ENCODE measurements around the gene FDCSP.
"Not testable (repeated sequence)": the region's sequence is repeated elsewhere in the genome, so short reads cannot be mapped to it uniquely, and the experiment has no call there.

The FDCSP gene

DNA sequence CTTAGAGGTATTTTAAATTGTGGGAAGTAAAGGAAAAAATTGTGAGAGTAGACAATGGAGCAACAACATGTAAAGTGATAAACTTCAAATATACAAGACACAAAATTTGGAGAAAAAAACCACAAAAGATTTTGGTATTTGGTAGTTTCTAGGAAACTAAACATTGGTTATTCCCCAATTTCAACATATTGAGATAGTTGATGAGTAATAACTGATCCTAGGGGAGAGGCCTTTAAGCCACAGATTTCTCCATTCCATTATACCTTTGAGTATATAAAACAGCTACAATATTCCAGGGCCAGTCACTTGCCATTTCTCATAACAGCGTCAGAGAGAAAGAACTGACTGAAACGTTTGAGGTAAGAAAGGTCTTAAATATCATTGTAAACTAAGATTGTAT, at the start of gene FDCSP:
FDCSP (plus strand) TSS at position 301 of the 400 bp plus-strand sequence. CDS start 5,071 bp downstream, outside the sequence.
- DNase-seq: no peak

GRCh38 chr4:70177090-70177489, 48.8 kb upstream of the FDCSP start:
- no peak for DNase-seq

GRCh38 chr4:70178075-70178660, 47.8 kb upstream of the FDCSP start:
- no peak for DNase-seq

GRCh38 chr4:70179811-70180210, 46.1 kb upstream of the FDCSP start:
- DNase-seq: no peak

DNA sequence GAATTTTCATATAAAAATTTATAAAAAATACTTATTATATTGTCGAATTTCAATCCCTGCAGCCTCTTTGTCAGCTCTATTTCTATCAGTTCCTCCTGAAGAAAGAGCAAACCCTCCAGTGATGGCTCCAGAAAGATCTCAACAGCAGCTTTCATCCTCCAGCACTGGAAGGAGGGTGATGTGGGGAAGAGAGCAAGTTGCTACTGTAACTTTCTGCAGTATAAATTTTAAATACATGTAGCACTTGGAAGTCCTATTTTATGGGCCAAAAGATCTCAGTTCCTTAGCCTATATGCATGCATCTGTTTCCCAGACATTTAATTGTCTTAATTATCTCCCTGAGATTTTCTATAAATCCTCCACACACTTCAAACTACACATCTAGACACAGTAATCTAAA, 44.1 kb upstream of the FDCSP start:
- no peak for DNase-seq

DNA sequence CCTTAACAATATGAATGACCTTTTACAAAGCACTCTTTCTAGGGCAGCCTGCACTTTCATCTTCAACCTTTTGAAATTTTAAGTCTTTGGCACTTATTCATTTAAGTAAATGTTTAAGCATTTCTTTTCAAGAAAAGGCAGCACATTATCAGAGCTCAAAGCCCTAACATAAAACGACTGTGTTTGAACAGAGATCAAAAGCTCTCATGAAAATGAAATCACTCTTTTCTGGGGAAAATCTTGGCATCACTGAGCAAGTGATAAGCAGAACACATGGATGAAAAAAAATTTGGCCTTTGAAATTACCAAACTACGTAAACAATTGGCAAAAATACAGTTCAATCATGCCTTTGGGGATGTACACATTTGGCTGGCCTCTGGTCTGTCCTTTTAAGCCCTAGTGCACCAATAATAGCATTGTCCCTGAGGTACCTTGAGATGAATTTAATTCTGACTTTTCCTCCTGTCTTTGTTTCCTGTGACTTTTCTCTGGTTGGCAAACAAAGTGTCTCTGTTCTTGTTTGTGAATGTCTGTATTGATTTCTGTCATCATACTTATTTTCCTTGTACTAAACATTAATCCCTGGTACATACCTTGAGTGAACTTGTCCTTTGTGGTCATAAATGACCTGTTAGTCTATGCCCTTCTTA, 43.3 kb upstream of the FDCSP start:
- DNase-seq: no peak

DNA sequence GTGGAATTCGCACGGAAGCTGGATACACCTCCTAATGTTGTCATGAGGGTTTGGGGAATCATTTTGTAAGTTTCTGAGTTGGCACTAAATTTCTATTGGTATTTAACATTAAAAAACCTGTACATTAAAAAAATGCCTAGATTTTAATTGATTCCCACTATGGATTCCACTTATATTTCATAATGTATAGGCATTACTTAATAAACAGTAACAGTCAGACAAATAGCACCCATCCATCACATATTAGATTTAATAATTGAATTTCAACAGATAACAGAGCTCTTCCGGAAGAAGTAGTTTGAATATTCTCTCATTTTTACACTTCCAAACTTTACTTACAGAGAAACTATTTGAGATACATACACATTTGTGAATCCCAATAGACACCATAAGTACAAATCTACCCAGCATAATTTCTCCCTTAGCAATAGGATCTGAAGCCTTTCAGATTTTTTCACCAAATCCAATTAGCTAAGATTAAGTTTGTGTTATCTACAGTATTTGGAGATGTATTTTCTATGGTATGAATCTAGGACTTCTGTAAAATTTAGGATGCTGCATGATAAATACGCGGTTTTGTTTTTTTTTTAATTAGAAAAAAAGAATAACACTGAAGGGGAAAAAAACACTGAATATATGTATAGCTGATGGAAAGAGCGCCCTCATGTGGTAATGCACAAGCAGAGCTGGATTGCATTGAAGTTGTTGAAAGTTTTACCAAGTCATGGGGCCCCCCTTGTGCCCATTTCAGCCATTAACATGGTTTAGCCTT, 42.6 kb upstream of the FDCSP start:
- no peak for DNase-seq

- DNase-seq: no peak
Measured at GRCh38 chr4:70183940-70184246, 42.0 kb upstream of the FDCSP start.

DNA sequence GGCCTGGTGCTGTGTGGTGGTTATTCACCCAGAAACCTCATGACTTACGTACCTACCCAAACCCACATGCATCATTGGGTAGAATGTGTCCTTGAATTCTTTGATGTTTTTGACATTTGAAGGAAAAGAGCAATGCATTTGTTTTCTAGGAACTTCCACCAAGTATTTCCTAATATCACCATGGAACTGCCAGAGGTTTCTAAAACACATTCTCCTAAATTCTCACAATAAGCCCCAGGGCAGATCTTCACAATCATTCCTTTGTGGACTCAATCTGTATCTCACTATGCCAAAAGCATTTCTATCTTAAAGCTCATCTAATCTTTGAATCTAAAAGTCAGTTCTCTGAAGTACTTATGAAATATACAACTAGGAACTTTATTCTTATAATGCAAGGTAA, 38.7 kb upstream of the FDCSP start:
- DNase-seq: no peak

- DNase-seq: no peak
Measured at GRCh38 chr4:70190579-70190978, 35.3 kb upstream of the FDCSP start.

GRCh38 chr4:70191647-70192046, 34.3 kb upstream of the FDCSP start:
- no peak for DNase-seq

DNA sequence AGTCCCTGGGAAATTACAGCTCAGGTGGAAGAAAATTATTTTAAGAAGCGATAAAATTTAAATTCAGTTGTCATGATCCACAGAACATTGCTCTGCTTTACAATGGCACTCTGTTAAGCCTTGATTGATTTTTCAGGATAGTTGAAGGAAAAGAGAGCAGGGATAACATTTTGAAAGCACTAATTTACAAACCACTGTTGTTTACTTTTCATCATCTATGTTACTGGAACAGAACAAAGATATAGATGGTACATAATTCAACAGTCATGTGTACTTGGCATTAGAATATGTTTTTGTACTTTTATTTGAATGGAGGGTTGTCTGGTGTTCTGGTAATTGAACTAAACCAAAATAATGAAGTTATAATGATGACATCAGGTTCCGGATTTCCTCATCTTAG, 33.0 kb upstream of the FDCSP start:
- no peak for DNase-seq

GRCh38 chr4:70195425-70195824, 30.5 kb upstream of the FDCSP start, which contains the start of gene ODAM:
TSS of gene ODAM (plus strand) at chr4:70195725. CDS start at chr4:70196544, 819 bp downstream.
- no peak for DNase-seq

GRCh38 chr4:70196857-70197256, 29.1 kb upstream of the FDCSP start:
- no peak for DNase-seq

- no peak for DNase-seq
Measured at GRCh38 chr4:70197842-70198241, 28.1 kb upstream of the FDCSP start.

- DNase-seq: no peak
Measured at GRCh38 chr4:70203601-70204000, 22.3 kb upstream of the FDCSP start.

GRCh38 chr4:70212752-70213151, 13.2 kb upstream of the FDCSP start:
- not testable (repeated sequence) for DNase-seq

- DNase-seq: not testable (repeated sequence)
Measured at GRCh38 chr4:70216109-70216508, 9.8 kb upstream of the FDCSP start.

- DNase-seq: not testable (repeated sequence)
Measured at GRCh38 chr4:70216550-70216949, 9.4 kb upstream of the FDCSP start.

- not testable (repeated sequence) for DNase-seq
Measured at GRCh38 chr4:70221389-70221788, 4.5 kb upstream of the FDCSP start.

DNA sequence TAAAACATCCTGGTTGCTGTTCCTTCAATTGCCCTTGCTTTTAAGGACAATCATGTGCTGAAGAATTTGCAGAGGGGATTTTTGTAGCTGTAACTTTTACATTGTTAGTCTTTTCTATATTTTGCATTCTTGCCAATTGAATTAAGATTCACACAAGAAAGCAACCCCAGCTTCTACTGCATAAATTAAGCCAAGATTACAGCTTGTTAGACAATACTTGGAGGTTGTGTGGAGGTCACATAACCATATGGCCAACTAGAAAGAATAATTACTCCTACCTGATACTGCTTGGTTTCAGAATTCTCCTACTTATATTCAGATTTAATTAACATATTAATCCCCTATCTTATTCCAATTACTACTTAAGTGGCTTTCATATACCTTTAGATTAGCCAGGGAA, 4.1 kb upstream of the FDCSP start:
- DNase-seq: not testable (repeated sequence)

DNA sequence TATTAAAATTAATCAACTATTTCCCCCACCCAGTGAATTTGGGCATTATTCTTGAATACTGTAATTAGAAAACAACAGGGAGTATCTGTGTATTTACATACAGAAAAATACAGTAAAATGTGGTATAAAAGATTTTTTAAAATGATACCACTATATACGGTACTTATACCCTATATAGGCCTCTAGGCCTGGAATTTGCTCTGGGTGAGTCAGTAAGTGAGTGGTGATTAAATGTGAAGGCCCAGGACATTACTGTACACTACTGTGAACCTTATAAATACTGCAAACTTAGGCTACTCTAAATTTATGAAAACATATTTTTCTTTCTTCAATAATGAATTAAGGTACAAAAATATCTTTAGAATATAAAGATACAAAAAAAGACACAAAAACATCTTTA, 10.2 kb downstream of the FDCSP start:
- DNase-seq: no peak

DNA sequence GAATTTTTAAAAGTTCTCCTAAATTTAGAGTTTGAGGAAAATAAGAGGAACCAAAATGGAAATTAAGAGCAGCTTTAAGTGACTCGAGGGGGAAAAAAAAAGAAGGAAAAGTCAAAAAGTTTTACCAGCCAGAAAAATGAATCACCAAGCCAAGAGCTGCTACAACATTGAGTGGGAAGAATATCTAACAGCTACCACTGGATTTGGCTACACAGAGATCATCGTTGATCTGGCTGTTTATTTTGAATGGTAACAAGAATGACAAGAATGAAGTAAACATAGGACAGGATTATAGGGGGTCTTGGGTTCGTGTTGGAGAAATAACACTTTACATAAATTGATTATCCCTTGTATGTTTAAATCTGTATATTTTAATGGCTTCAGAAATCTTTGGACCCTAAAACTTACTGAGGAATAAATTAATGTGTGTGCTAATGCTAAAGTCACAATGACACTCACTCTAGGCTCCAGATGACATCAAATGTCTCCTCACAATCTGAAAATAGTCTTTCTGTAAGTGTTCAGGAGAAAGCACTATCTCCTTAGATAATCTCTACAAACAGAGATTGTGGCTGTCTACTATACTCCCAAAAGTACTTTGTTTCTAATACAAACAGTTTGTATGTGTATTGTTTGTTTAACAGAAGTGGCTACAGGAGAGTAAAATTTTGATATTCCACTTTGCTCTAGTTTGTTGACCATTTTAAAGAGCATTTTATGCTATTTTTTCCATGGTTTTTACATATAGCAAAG, 13.4 kb downstream of the FDCSP start:
- no peak for DNase-seq
